ENCODE results near the gene STIMATE.

The STIMATE gene

DNA sequence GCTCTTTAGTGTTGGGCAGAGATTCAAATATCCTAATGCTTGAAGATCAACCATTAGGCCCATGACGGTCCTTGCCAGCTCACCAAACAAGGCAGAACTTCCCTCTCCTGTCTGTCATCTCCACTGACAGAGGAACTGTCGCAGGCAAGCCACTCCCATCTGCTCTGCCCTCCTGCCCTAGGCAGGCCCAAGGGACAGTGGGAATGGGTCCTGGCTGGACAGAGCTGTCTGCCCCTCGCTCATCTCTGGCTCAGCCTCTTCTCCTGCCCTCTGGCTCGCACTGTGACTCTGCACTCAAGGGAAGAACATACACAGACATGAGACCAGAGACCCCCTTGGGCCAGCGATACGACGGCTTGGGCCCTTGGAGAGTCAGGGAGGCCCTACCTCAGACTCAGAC, 54.9 kb downstream of the STIMATE start:
- no peak for DNase-seq (ENCODE audit: low spot score)
- no peak for FAIRE-seq

DNA sequence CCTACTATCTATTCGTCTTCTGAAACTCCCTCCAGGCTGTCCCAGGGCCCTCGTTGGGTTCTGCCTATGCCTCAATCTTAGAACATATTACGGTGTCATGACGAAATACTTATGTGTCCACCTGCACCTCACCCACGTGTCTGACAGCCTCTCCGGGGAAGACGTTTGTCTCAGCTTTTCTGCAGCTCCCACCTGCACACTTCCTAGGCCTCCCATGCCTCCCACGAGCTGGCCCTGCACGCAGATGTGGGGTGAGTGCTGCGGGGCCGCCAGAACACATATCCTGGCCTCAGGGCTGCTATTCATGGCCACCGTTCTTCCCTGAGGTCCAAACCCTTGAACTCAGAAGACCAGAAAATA, 55.4 kb downstream of the STIMATE start:
- DNase-seq (ENCODE audit: low spot score): no peak
- FAIRE-seq: no peak

DNA sequence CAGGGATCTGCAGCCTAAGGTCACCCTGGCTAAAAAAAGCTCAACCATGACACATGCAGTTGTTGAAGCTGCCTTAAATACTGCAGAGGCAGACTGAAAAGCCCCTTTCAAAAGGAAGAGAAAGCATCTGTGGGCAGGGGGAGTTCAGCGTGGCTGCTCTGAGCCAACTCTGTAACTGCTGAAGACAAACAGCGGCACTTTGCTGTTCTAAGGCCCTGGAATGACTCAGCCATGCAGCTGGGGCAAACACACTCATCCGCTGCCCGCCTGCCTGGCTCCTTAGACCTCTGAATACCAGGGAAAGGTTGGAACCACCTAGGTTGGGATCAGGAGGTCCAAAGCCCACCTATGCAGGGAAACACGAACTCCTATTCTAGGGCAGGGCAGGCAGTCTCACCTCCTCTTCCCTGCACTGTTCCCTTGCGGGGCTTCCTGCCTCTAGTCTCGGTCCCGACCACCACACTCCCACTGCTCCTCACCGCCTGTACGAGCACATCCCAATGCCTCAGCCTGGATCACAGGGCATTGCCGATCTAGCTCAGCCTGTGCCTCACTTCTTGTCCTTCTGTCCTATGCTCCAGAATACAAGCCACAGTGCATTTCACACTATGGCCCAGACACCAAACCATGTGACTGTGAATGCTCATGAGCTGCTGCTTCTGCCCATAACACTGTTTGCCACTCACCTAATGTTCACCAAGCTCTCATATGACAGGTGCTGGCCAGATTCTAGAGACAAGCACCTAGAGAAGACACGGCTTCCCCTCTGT, 56.0 kb downstream of the STIMATE start:
- no peak for FAIRE-seq

DNA sequence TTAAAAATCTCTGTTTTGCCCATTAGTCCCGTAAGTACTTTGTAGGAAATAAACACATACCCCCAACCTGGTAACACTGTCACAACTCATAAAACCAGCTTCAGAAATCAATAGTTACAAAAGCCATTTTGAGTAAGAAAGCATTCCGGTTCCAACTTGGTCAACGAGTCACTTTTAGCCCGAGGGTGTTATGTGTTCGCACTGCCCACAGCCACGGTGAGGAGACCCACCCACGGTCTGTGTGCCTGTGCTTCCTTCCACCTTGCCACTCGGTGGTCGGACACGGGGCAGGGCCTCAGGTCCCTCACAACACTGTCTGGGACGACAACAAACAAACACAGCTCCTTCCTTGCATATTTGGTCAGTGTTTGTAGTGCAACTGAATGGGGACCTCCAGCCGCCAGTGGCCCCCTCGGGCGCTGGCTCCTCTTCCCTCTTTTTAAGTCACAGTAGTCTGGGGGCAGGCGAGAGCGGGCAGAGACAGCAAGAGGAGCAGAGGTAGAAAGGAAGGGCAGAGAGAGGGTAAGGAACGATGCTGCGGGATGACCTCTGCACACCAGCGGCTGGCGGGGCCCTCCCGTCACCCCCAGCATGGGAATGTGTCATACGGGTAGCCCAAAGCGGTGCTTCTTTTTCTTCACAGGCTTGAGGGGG, 57.3 kb downstream of the STIMATE start:
- no peak for FAIRE-seq

More for the DNA sequence above, 56.0 kb downstream of the STIMATE start:
- no peak for DNase-seq (ENCODE audit: low spot score)

DNA sequence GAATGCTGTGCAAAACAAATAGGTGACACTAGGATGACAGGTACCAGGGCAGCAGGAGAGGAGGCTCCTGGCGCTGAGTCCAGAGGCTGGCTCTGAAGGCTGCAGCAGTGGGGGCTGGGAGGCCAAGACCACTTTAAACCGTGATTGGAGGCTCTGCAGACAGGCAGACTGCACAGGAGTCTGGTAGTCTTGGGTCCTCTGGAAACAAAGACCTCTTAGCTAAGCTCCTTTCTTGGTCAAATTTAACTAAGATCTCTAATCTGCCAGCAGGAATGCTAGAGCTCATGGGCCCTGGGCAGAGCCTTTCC, 58.1 kb downstream of the STIMATE start:
- FAIRE-seq (no peak), DNase-seq (ENCODE audit: low spot score) (no peak)

More for the DNA sequence above, 57.3 kb downstream of the STIMATE start:
- DNase-seq (ENCODE audit: low spot score): no peak

DNA sequence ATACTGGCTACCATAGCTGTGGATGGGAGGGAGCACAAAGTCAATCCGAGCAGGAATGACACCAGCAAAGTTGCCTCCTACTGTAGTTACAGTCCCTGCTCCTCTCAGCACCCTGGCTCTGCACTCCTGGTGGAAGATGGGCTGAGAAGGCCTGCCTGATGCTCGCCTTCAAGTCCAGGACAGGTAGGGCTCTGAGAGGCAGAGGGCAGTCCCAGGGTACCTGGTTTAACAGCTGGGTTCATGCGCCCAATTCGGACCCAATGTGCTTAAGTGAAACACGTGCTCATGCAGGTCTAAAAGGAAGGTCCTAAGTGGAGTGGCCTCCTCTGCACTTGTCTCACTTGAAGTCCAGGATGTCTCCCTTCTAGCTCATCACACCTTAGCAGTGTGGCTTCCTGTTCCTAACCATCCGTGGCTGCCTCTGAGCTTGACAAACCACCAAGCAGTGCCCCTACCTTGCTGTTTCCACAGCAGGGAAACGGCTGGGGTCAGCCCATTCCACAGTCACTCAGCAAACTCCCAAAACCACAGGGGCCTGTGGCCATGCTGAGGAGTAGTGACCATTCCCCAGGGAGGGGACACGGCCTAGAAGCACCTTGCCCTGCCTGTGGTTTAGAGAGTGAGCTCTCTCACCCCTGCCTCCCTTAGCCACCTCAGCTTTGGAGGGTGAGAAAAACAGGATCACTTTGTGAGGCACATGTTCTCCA, 58.6 kb downstream of the STIMATE start:
- DNase-seq (ENCODE audit: low spot score) (no peak), FAIRE-seq (no peak)

DNA sequence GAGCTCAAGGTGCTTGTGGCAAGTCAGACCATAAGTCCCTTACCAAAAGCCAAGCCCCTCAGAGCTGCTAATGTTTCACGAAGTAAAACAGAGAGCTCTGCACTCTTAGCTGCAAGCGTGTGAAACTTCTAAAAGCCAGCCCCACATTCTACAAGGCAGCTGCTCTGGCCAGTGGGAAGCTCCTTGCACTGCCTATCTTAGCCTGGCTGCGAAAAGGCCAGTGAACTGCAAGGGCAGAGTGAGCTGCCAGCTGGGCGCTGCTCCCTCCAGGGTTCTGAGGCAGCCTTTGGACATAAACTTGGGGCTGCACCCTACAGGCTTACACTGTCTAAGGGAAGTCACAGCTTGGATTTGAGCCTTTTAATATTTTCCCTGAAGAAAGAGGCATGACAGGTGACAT, 60.4 kb downstream of the STIMATE start:
- FAIRE-seq: no peak
- DNase-seq (ENCODE audit: low spot score): no peak

DNA sequence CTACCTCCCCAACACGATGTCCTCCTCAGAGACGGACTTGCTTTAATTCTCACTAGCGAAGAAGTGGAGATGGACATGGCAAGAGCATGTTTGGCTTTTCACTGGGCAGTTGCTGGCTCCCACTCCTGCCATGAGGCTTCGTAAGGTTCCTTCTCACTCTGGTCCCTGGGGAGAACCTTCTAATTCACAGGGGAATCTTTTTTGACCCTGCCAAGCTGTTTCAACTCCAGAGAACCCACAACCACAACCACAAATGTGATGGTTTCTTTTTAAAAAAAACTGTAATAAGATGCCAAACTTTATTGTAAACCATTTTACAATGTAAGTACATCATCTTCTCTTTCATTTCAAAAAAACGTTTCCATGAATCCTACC, 60.9 kb downstream of the STIMATE start:
- no peak for FAIRE-seq
- no peak for DNase-seq (ENCODE audit: low spot score)

DNA sequence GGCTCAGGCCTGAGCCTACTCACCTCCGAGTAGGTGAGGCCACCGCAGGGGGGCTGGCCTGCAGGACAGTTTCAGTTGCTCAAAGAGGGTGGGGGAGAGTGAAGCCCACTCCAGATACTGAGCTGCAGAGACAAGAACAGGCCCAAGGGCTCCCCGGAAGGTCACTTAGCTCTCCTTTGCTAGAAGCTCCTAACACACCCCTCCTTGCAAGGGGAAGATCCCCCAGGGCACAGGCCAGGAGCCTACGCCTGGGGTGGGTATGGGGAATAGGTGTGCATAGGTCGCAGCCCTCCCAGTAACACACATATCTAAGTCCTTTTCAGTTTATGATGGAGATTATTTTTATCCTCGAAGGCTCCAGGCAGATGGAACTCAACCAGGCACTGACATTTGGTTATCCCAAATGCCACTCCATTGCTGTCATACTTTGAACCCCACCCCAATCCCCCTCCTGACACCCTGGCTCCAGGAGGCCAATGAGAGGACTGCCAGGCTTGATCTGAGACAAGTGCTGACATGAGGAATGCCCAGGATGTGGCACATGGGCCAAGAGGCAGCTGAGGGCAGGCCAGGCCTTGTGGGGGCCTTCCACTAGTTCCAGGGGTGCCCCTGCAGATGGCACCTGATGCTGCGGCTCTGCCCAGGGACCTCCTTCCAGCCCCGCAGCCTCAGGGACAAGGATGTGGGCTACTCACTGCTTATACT, 61.4 kb downstream of the STIMATE start:
- no peak for FAIRE-seq

DNA sequence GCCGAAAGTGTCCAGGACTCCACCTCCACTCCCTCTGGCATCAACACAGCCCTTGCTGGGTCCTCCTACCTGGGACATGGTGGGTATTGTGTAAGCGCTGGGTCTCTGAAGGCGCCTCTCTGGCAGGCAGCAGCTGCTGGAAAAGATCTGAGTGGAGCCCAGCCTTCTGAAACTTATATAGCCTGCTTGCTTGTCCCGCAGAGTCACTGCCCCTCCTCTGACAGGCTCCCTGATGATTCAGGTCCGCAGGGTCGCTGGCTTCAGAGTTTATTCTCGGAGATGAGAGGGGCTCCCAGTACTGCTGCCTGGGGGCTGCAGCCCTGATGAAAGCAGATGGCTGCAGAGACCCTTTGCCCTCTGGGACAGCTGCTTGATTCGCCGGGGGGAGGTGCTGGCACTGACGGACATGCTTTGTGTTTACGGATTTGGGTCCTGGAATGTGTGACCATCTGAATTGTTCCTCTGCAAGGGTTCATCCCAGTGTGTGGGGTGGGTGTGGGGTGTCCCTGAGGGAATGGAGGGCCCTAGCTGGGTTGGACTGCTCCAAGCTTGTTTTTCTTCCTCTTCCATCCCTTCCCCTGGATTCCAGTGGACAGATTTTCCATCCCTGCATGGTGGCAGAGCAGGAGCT, 62.4 kb downstream of the STIMATE start, which contains the start of gene MUSTN1:
Gene MUSTN1 (minus strand): TSS at position 149 of the 631 bp plus-strand sequence. CDS start 71 bp downstream, at position 78.
- DNase-seq (ENCODE audit: low spot score) (no peak), FAIRE-seq (no peak)

More for the DNA sequence above, 61.4 kb downstream of the STIMATE start:
- DNase-seq (ENCODE audit: low spot score): no peak

DNA sequence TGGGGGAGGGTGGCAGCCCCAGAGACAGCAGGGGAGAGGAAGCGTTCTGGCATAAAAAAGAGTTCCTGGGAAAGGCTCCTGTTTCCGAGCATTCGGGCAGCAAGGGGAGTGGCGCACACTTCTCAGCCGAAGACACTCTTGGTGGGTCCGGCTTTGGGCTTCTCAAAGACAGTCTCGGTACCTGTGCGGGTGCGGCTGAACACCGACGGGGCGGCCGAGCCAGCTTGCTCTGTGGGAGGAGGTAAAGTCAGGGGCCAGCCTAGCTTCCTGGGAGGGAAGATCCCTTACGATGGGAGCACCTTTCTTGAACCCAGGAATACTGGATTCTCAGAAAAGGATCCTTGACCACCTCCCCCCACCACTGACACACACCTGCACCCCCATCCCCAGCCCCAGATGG, 64.1 kb downstream of the STIMATE start:
- FAIRE-seq: no peak

DNA sequence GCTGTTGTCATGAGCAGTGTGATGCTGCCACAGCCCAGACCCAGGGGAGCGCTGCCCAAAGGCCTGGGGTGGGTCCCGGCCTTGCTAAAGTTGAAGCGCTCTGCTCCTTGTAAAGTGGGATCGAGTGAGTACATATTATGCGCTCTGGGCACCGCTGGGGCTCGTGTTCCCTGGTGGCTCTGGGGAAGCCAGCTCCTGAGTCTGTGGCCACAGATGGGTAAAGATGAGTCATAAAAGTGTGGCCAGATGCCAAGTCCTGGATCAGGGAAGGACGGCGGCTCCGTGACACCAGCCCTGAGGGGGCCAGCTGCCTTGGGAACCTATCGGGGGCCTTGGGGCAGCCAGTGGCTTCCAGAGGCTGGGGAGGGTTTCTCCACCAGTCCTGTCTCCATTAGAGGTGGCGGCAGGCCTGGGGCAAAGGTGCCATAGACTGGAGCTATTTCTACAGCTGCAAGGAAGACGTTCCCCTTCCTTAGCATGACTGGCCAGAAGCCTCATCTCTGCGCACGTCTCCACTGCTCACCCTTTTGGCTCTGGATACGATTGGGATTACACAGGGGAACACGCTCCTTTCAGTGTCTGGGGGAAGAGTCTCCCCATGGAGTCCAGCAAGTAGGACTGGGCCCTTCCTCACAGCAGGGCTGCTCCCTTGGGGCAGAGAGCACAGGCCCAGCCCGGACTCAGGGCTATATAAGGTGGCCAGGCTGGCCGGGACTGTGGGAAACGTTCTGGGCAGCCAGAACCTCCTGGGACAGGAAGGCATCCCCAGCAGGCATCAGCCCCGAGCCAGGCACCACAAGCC, 65.6 kb downstream of the STIMATE start:
- FAIRE-seq (peak; percentile 82), DNase-seq (ENCODE audit: low spot score) (peak; percentile 92)

More for the DNA sequence above, 64.1 kb downstream of the STIMATE start:
- DNase-seq (ENCODE audit: low spot score): no peak

DNA sequence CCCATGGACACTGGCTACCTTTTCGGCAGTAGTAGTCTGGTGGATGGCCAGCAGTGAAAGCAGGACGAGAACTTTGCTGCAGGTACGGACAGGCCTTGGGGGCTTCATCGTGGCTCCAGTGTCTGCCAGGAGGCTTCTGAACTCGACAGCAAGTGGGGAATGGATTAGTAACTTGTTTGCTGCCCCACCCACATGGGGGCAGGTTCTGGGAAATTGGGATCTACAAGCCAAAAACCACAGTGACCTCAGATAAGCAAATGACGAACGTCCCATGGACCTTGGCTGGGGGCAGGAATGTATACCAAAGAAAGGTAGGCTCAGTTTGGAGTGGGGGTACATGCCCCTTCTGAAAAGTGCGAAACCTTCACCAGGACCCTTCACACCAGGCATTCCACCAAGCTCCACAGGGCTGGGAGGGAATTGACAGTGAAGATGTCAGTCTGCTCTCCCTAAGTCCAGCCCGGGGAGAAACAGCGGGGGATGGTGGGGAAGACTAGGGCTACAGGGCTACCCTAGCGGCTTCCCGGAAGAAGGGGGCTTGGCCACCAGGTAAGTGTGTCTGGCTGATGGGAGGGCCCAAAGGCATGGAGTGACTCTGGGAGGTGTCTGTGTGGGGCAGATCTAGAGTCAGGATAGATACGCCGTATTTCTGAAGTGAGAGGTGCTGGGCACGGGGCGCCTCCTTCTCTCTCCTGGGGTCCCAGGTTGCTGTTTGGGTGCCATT, 66.7 kb downstream of the STIMATE start, which contains the start of gene ITIH4:
Gene ITIH4 (minus strand): TSS at position 138 of the 724 bp plus-strand sequence. CDS start 30 bp downstream, at position 108.
- FAIRE-seq (no peak), DNase-seq (ENCODE audit: low spot score) (no peak)

DNA sequence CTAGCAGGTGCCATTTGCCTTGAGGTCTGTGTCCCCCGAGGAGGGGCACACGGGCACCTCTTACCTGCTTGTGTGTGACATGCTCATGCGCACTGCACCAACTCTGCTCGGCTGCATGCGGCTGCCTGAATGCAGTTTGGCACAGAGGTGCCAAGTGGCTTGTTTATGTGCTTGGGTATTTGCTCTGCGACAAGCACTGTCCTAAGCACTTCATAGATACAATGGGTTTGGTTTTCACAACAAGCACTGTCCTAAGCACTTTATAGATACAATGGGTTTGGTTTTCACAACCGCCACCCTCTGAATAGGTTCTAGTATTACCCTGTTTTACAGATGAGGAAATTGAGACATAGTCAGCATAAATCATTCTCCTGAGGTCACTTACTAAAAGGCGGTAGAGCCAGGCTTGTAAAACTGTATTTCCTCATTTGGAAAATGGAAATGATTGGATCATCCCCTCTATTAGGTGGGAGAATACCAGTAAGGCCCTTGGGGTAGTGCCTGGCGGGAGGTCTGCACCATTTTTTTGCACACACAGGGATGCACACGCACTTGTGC, 67.4 kb downstream of the STIMATE start:
- FAIRE-seq: no peak
- no peak for DNase-seq (ENCODE audit: low spot score)

DNA sequence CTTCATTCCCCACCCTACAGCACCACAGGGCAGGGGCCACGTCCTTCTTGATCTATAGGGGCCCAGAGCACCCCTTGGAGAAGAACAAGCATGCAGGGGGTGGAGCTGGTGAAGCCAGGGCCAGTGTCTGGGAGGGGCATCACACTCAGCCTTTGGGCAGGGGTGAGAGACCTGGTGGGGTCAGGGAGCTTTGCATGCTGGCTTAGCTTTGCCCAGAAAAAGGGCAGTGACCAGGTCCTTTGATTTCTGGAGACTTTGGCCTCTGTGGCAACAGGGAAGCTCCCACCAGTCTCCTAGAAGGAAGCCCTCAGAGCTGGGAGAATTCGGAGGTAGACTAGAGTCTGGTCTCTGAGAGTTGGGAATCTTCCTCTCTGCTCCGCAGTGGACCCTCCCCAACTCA, 67.9 kb downstream of the STIMATE start:
- DNase-seq (ENCODE audit: low spot score) (no peak), FAIRE-seq (no peak)

DNA sequence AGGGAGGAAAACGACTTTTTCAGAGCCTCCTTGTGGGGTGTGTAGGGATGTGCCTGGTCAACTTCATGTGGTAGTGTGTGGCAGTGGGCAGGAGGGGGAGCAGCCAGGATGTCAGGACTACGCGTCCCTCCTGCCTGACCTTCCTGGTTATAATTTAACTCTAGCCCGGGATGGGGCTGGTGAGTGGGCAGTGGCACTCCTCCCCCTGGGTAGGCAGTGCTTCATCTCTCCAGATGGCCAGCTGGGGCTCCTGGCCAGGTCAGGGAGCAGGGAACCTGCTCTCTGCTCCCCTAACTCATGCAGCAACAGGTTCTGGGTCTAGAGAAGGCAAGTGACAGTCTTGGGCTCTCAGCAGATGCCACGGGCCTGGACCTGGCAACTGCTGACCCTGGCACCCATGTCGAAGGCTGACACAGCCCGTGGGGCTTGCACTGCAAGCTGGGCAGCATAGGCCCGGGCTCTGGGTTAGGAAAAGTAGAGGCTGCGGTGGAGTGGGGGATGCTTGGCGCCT, 69.4 kb downstream of the STIMATE start:
- no peak for FAIRE-seq
- DNase-seq (ENCODE audit: low spot score): no peak

DNA sequence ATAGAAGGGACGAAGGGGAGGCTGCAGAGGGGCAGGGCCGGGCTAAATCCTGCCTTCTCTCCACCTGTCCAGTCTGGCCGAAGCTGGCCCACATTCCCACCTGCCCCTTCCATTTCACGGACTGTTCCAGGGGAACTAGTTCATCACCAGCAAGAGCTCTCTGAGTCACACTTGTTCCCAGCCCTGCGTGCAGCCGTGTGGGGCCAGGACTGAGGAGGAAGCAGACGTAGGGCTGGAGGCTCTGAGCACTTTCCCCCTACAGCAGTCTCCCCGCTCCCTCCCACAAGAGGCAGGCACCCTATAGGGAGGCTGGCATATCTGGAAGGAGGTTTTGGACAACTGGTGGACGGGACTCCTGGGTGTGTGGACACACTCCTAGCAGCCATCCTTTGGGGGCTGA, 69.9 kb downstream of the STIMATE start:
- DNase-seq (ENCODE audit: low spot score) (no peak), FAIRE-seq (no peak)

DNA sequence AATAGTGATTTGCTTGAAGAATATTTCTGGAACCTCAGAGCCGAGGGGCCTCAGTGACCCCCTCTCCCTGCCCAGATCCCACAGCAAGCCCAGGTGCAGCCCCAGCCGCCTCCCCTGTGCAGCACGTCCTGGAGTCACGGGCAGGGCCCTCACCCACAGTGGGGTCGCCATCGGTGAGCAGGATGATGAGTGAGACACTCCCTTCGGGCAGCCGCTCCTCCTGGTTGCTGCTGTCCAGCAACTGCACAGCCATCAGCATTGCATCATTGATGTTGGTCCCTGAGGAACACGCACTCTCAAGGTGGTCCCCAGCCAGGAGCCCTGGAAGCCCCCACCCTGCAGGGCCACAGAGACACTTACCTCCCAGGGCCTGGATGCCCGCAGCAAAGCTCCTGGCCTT, 73.3 kb downstream of the STIMATE start:
- no peak for DNase-seq (ENCODE audit: low spot score)
- FAIRE-seq: no peak

DNA sequence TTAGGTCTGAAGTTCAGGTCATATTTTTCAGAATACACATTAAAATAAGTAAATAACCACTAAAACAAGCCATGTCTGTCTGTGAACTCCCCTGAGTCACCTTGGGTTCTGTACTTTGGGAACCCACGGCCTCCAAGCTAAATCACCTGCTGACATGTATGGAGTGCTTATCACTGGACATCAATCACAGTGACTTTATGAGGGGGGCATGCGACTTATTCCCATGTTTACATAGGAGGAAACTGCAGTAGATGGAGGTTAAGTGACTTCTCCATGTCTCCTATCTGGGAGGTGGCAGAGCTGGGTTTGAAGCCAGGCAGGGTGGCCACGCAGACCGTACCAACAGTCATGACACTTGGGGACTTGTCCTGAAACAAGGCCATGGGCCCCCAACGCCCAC, 75.0 kb downstream of the STIMATE start:
- FAIRE-seq: no peak
- DNase-seq (ENCODE audit: low spot score): no peak

Data from urothelium cell line (cell line).